ENCODE results near the gene PXN. TPM values are rescaled to one million over a fixed set of nuclear protein-coding genes. Genes with fewer than 3 reads are reported as not detected.

Gene PXN
- total and polyA plus RNA-seq, 2 of the 13 experiments (the other 11 are each of a cell fraction or from before 2014, with no cell fraction given), result 13.6 to 14.2 TPM

DNA sequence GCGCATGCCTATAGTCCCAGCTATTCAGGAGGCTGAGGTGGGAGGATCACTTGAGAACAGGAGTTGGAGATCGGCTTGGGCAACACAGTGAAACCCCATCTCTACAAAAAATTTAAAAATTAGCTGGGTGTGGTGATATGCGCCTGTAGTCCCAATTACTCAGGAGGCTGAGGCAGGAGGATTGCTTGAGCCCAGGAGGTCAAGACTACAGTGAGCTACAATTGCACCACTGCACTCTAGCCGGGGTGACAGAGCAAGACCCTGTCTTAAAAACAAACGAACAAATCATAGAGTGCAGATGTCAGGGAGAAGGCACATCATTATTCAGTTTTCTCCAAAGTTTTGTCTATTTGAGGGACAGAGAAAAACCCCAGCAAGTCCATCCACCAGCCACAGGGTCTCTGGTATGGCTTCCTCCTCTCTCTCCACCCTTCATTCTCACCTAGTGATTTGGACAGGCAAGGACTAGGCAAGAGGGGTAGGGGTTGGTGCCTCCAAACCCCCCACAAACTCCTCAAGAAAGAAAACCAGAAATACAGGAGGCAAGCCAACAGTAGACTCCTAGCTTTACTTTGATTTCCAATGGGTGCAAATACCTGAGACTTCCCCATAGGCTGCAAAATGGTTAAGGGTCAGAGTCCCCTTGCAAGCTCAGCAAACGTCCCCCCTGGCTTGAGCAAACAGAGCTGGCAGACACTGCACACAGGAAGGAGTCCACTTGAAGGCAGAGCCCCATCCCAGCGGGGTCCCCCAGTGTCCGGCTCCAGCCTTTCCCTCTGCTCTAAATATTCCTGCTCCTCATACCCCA, 38.1 kb downstream of the PXN start (continued):
- TF ChIP-seq ZNF616 (CRISPR knock-in tag; IDR thresholded peaks at IDR 0.05; ENCODE audit: low read depth) (no peak; the same call in 1 of the 2 replicates), MIER3 (CRISPR knock-in tag; IDR thresholded peaks at IDR 0.05; ENCODE audit: borderline replicate concordance) (peak; percentile 13; the same call in 1 of the 2 replicates), ZNF251 (CRISPR knock-in tag; IDR thresholded peaks at IDR 0.05) (no peak), RXRB (CRISPR knock-in tag; IDR thresholded peaks at IDR 0.05; ENCODE audit: borderline replicate concordance) (peak; percentile 52; the same call in 1 of the 2 replicates), PPARG (CRISPR knock-in tag; conservative IDR thresholded peaks at IDR 0.05) (0 out of 2 replicates have a peak, but pooled peaks have one; percentile 14), ZNF709 (CRISPR knock-in tag; IDR thresholded peaks at IDR 0.05) (0 out of 2 replicates have a peak, but pooled peaks have one; percentile 10), GTF3A (CRISPR knock-in tag; conservative IDR thresholded peaks at IDR 0.05) (no peak), EED (CRISPR knock-in tag; IDR thresholded peaks at IDR 0.05) (no peak), ZNF264 (CRISPR knock-in tag; IDR thresholded peaks at IDR 0.05) (no peak), CEBPG (CRISPR knock-in tag; IDR thresholded peaks at IDR 0.05) (peak; percentile 56), NFKB2 (CRISPR knock-in tag; IDR thresholded peaks at IDR 0.05; ENCODE audit: borderline replicate concordance) (no peak), CC2D1A (CRISPR knock-in tag; IDR thresholded peaks at IDR 0.05) (no peak), ZNF101 (CRISPR knock-in tag; IDR thresholded peaks at IDR 0.05; ENCODE audit: borderline replicate concordance, low read depth) (no peak), ZNF720 (CRISPR knock-in tag; IDR thresholded peaks at IDR 0.05) (no peak), NAIF1 (CRISPR knock-in tag; IDR thresholded peaks at IDR 0.05; ENCODE audit: borderline replicate concordance) (no peak), TBL1XR1 (IDR thresholded peaks at IDR 0.05; ENCODE audit: borderline replicate concordance, low read length, partially characterized antibody) (no peak), NFIB (CRISPR knock-in tag; IDR thresholded peaks at IDR 0.05; ENCODE audit: borderline replicate concordance) (no peak), CAMTA2 (CRISPR knock-in tag; IDR thresholded peaks at IDR 0.05; ENCODE audit: borderline replicate concordance) (no peak), FOXA3 (CRISPR knock-in tag; IDR thresholded peaks at IDR 0.05) (peak; percentile 78), ZNF331 (CRISPR knock-in tag; IDR thresholded peaks at IDR 0.05) (peak; percentile 34; the same call in 1 of the 2 replicates), ZKSCAN8 (CRISPR knock-in tag; IDR thresholded peaks at IDR 0.05; ENCODE audit: borderline replicate concordance) (peak; percentile 24; the same call in 1 of the 2 replicates), ZNF20 (CRISPR knock-in tag; IDR thresholded peaks at IDR 0.05) (no peak), ZFY (CRISPR knock-in tag; IDR thresholded peaks at IDR 0.05) (no peak), MAZ (IDR thresholded peaks at IDR 0.05; ENCODE audit: borderline replicate concordance, low read depth, low read length) (peak; percentile 50; the same call in 1 of the 2 replicates), MAZ (CRISPR knock-in tag; IDR thresholded peaks at IDR 0.05; ENCODE audit: low read depth) (no peak)
- TF ChIP-seq, protein P1, sequence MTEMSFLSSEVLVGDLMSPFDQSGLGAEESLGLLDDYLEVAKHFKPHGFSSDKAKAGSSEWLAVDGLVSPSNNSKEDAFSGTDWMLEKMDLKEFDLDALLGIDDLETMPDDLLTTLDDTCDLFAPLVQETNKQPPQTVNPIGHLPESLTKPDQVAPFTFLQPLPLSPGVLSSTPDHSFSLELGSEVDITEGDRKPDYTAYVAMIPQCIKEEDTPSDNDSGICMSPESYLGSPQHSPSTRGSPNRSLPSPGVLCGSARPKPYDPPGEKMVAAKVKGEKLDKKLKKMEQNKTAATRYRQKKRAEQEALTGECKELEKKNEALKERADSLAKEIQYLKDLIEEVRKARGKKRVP (CRISPR knock-in tag; IDR thresholded peaks at IDR 0.05), result no peak
- TF ChIP-seq, protein P2, sequence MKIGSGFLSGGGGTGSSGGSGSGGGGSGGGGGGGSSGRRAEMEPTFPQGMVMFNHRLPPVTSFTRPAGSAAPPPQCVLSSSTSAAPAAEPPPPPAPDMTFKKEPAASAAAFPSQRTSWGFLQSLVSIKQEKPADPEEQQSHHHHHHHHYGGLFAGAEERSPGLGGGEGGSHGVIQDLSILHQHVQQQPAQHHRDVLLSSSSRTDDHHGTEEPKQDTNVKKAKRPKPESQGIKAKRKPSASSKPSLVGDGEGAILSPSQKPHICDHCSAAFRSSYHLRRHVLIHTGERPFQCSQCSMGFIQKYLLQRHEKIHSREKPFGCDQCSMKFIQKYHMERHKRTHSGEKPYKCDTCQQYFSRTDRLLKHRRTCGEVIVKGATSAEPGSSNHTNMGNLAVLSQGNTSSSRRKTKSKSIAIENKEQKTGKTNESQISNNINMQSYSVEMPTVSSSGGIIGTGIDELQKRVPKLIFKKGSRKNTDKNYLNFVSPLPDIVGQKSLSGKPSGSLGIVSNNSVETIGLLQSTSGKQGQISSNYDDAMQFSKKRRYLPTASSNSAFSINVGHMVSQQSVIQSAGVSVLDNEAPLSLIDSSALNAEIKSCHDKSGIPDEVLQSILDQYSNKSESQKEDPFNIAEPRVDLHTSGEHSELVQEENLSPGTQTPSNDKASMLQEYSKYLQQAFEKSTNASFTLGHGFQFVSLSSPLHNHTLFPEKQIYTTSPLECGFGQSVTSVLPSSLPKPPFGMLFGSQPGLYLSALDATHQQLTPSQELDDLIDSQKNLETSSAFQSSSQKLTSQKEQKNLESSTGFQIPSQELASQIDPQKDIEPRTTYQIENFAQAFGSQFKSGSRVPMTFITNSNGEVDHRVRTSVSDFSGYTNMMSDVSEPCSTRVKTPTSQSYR (CRISPR knock-in tag; IDR thresholded peaks at IDR 0.05; ENCODE audit: borderline replicate concordance), result peak; percentile 56; the same call in 1 of the 2 replicates

All from HepG2 (cell line).